ENCODE measurements around the gene NUP85.
A peak's percentile ranks its signal among the peaks of the same experiment; 100 is the strongest.
"Not testable (repeated sequence)": the region's sequence is repeated elsewhere in the genome, so short reads cannot be mapped to it uniquely, and the experiment has no call there.

The NUP85 gene

GRCh38 chr17:75269844-75270217 is 64.4 kb downstream of the NUP85 start:
- DNase-seq (ENCODE audit: low read depth): no peak

DNA sequence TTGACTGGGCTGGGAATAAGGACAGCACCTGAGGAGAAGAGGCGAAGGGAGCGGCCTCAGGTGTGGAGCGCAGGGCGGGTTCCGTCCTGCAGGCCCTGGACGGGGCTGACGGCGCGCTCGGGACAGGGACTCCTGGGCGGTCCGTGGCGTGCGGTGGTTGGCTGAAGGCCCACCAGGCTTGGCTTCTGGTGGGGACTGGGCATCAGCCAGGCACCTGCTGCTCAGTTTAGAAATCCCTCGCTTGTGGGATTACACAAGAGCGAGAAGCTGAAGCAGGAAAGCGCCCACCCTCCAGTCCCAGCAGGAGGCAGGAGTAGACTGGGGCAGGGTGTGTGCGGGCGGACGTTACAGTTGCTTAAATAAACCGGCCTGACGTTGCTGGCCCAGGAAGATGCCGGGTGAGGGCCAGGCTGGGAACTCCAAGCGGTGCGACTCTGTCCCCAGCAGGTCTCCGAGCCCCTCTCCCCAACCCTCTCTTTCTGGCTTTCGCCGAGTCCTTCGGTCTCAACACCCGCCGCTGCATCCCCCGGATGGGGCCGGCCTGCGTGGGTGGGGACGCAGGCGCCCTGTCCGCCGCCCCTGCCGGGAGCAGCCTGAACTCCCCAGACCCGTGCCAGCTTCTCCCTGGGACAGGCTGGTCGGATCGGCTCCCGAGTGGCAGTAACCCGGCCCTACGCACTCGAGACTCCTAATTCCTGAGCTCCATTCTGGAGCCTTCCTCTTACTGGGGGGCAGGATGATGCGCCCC is 64.9 kb downstream of the NUP85 start:
- no peak for DNase-seq (ENCODE audit: low read depth)

- DNase-seq (ENCODE audit: low read depth): no peak
Observed at GRCh38 chr17:75270966-75271232, 65.4 kb downstream of the NUP85 start, which contains the start of gene MIF4GD. MIF4GD (minus strand) TSS chr17:75271231; CDS start chr17:75270195, 1,036 bp downstream.

DNA sequence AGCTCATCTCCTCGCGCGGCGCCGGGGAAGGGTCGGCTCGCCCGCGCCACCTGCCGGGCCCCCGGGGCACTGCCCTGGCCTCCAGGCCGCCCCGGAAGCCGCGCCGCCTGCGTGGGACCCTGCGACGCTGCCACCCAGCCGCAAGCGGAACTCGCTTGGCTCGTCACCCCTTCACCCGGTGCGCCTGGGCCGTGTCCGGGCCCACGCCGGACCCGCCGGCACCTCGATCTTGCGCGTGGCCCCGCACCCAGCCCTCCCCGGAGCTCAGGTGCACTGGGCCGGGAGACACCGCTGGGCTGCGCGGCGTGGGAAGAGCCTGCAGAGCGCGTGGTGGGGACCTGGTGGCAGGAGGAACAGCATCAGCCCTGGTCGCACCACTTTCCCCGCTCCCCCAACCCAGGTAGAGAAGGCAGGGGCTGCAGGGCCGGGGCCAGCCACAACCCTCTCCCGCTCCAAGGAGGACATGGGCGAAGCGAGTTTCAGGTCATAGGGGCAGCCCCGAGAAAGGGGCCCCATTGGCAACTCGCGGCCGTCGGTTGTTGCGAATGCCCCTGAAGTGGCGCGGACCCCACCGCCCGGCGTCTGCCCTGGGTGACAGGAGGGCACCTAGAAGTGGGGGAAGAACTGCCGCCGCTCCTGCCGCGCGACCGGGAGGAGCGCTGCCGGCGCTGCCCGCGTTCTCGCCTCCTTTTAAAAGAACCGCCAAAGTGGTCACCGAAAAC is 65.9 kb downstream of the NUP85 start:
- peak; percentile 67 for DNase-seq (ENCODE audit: low read depth)

- no peak for DNase-seq (ENCODE audit: low read depth)
Observed at GRCh38 chr17:75271955-75272847, 66.7 kb downstream of the NUP85 start.

DNA sequence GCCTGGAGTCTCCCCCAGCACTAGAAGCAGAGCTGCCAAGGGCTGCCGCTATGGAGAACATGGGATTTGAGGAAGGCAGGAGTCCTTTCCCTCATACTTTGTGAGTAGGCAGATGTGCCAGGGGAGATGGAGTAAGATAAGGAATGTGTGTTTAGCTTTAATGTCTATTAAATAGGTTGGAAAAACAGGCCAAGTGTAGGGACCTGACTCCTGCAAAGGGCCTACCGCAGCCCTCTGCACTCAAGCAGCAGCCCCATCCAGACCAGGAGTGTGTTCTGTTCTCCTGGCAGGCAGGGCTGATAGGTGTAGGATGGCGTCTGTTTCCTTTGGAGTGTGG is 67.3 kb downstream of the NUP85 start:
- DNase-seq (ENCODE audit: low read depth): no peak

GRCh38 chr17:75273977-75274708 is 68.7 kb downstream of the NUP85 start:
- DNase-seq (ENCODE audit: low read depth): no peak

GRCh38 chr17:75277664-75278071 is 72.2 kb downstream of the NUP85 start:
- no peak for DNase-seq (ENCODE audit: low read depth)

DNA sequence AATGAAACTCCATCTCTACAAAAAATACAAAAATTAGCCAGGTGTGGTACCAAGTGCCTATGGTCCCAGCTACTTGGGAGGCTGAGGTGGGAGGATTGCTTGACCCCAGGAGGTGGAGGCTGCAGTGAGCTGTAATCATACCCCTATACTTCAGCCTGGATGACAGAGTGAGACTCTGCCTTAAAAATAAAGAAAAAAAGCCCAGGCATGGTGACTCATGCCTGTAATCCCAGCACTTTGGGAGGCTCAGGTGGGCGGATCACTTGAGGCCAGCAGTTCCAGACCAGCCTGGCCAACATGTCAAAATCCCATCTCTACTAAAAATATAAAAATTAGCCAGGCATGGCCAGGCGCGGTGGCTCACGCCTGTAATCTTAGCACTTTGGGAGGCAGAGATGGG is 74.7 kb downstream of the NUP85 start:
- DNase-seq (ENCODE audit: low read depth): not testable (repeated sequence)

DNA sequence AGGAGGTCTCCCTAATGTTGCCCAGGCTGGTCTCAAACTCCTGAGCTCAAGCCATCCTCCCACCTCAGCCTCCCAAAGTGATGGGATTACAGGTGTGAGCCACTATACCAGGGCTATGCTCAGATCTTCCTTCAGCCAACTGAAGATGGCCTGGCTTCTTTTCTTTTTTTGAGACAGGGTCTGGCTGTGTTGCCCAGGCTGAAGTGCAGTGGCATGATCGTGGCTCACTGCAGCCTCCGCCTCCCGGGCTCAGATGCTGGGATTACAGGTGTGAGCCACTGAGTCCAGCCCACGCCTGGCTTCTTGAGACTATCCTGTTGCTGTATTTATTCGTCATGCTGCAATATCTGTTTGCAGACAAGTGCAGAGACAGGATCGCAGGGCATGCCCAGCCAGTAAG is 79.6 kb downstream of the NUP85 start:
- DNase-seq (ENCODE audit: low read depth): no peak

All from stimulated activated CD8-positive, alpha-beta memory T cell treated with anti-CD3 and anti-CD28 coated beads, Interleukin-15, amount 100 ng/mL, for 1 hour (primary cell).